ENCODE results near the gene SLC22A1. TPM values are rescaled to one million over a fixed set of nuclear protein-coding genes. Genes with fewer than 3 reads are reported as not detected.

Gene SLC22A1
- total and polyA plus RNA-seq, 2 donors (not counting 3 experiments of a cell fraction or from before 2014, with no cell fraction given): 0.04 TPM; not detected in 1

DNA sequence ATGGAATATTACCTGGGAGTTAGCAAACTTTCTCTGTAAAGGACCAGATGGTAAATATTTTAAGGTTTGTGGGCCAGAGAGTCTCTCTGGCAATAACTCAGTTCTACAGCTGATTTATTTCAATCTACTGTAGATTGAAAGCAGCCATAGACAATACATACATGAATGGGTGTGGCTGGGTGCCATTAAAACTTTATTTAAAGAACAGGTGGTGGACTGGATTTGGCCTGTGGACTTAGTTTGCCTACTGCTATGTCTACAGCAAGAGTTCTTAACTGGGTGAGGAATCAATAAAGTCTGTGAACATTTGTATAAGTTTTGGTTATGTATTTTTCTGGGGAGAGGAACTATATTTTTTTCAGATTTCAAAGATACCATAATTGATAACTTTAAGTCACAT lies 81.9 kb downstream of the SLC22A1 start:
- Histone ChIP-seq H2AFZ (ENCODE audit: low read depth, low read length) (no peak overlapping the region), H3K9me3 (replicated peaks; ENCODE audit: control insufficient read depth, insufficient read depth, low read length) (peaks cover 6% of the 10 kb centered on the region), H3K4me3 (replicated peaks in 1 of 3; ENCODE audit: insufficient read depth in 1 of 3, low read depth in 1 of 3, low read length in 3 of 3) (no peak overlapping the region), H3K9me1 (replicated peaks; ENCODE audit: control insufficient read depth, extremely low read depth, insufficient read depth, low read length) (no peaks in the 10 kb centered on the region), H3K27ac (ENCODE audit: insufficient read depth, low read depth, low read length) (no peak overlapping the region), H3K36me3 (ENCODE audit: control insufficient read depth in 2 of 2, extremely low read depth in 1 of 2, insufficient read depth in 2 of 2, low read length in 2 of 2) (no peaks in the 10 kb centered on the region), H3K9ac (replicated peaks; ENCODE audit: extremely low read depth, insufficient read depth, low read length) (no peak overlapping the region), H3K4me2 (ENCODE audit: insufficient read depth, low read length) (no peak overlapping the region), H4K20me1 (replicated peaks; ENCODE audit: control insufficient read depth, extremely low read depth, insufficient read depth, low read length) (no peaks in the 10 kb centered on the region), H3K27me3 (ENCODE audit: control insufficient read depth in 2 of 2, insufficient read depth in 2 of 2, low read length in 2 of 2) (no peaks in the 10 kb centered on the region), H3K4me1 (ENCODE audit: control insufficient read depth, extremely low read depth, insufficient read depth, low read length) (no peaks in the 10 kb centered on the region), H3K79me2 (ENCODE audit: control insufficient read depth, insufficient read depth, low read length) (no peaks in the 10 kb centered on the region)
- dilution Hi-C loops (cut with MboI; ENCODE audit: extremely low pct_ligation_motif_present, low sequenced_read_pairs) (no loop called here), intact Hi-C loops (cut with micrococcal nuclease) (no loop called here)
- no TSS peak for BruUV-seq (replicated peaks)
- TF ChIP-seq GATA2 (IDR thresholded peaks at IDR 0.05; ENCODE audit: insufficient read depth, insufficient read length, low read depth, low read length): no peak
- TF ChIP-seq JUN (IDR thresholded peaks at IDR 0.05; ENCODE audit: borderline replicate concordance, insufficient read depth, insufficient read length, low read depth): no peak
- TF ChIP-seq, protein P1, sequence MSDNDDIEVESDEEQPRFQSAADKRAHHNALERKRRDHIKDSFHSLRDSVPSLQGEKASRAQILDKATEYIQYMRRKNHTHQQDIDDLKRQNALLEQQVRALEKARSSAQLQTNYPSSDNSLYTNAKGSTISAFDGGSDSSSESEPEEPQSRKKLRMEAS (IDR thresholded peaks at IDR 0.05; ENCODE audit: insufficient read depth, insufficient read length): no peak
- no peak for TF ChIP-seq MYC (IDR thresholded peaks at IDR 0.05; ENCODE audit: low read depth, low read length)
- TF ChIP-seq POLR2A (IDR thresholded peaks at IDR 0.05; ENCODE audit: low read depth, low read length): no peak
- TF ChIP-seq POLR2AphosphoS5 (IDR thresholded peaks at IDR 0.05; ENCODE audit: insufficient read depth, low read depth, low read length): no peak
- no peak for TF ChIP-seq EZH2 (IDR thresholded peaks at IDR 0.05; ENCODE audit: borderline replicate concordance, low read depth, low read length, severe bottlenecking)
- TF ChIP-seq, protein P2, sequence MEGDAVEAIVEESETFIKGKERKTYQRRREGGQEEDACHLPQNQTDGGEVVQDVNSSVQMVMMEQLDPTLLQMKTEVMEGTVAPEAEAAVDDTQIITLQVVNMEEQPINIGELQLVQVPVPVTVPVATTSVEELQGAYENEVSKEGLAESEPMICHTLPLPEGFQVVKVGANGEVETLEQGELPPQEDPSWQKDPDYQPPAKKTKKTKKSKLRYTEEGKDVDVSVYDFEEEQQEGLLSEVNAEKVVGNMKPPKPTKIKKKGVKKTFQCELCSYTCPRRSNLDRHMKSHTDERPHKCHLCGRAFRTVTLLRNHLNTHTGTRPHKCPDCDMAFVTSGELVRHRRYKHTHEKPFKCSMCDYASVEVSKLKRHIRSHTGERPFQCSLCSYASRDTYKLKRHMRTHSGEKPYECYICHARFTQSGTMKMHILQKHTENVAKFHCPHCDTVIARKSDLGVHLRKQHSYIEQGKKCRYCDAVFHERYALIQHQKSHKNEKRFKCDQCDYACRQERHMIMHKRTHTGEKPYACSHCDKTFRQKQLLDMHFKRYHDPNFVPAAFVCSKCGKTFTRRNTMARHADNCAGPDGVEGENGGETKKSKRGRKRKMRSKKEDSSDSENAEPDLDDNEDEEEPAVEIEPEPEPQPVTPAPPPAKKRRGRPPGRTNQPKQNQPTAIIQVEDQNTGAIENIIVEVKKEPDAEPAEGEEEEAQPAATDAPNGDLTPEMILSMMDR (IDR thresholded peaks at IDR 0.05; ENCODE audit: extremely low read depth in 1 of 2, insufficient read depth in 1 of 2, low read depth in 1 of 2, low read length in 2 of 2): no peak
- TF ChIP-seq FOS (IDR thresholded peaks at IDR 0.05; ENCODE audit: borderline replicate concordance, insufficient read depth, low read length): no peak
- no peak for FAIRE-seq
- ChIA-PET CTCF (no interaction called here), POLR2A (no interaction called here)
- DNase-seq (ENCODE audit: low read depth, low spot score): no peak

All from endothelial cell of umbilical vein (primary cell).